NOMO-1 treated with DMSO at 0.1 percent for 48 hours (cell line): ENCODE results near the gene PLA2G4C.

ENCODE experiments used
- DNase-seq: peaks from one replicate; lab custom pipeline; 2025; ENCODE audit not compliant: unreplicated experiment; lab: John Stamatoyannopoulos, UW

The PLA2G4C gene

GRCh38 chr19:48059331-48059730, 51.3 kb downstream of the PLA2G4C start:
- no peak for DNase-seq

GRCh38 chr19:48053856-48054255, 56.8 kb downstream of the PLA2G4C start:
- DNase-seq = no peak

- no peak for DNase-seq
Observed at GRCh38 chr19:48053076-48053475, 57.5 kb downstream of the PLA2G4C start.

GRCh38 chr19:48051335-48052033, 59.1 kb downstream of the PLA2G4C start:
- no peak for DNase-seq

DNA sequence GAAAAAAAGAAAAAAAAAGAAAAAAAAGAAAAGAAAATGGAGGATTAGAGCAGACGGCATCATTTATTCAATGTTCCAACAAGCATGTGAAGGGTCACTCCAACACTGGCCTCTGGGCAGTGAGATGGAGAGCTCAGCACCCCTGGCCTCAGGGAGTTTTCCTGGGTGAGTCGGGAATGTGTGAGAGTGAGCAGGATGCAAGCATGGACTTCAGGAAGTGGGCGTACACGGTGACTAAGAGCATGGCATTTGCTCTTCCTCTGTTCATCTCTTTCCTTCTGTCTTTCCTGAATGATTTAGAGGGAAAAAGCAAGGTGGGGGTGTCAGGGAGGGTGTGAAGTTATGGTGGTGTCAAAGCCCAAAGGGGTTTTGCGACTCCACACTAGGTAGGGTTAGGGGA, 66.1 kb downstream of the PLA2G4C start:
- no peak for DNase-seq

DNA sequence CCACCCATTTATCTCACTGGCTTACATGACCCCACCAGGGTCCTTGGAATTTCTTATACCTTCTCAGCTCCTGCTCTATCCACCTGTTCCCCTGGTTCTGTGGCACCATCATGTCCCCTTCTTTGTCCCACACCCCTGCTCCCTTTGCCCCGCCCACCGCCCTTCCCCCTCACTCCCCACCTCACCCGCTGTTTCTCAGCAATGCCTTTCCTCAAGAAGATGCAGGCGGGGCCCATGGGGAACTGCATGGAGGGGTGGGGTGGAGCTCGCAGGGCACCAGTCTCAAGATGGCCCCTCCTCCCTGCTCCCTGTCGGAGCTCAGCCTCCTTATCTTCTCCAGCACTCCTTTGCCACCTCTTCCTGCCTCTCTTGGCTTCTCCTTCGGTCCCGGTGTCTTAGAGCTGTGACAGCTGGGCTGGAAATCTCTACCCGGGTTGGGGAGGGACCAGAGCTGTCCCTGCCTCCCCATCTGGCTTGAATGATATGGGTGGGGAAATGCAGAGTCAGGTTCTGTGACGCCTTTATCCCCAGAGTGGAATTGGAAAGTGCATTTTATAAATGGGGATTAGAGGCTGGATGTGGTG, 66.8 kb downstream of the PLA2G4C start, which contains the start of gene CABP5:
Gene CABP5, minus strand, starts transcription at position 405 of the 584 bp plus-strand sequence. Its CDS starts 157 bp downstream, at position 248.
- no peak for DNase-seq

DNA sequence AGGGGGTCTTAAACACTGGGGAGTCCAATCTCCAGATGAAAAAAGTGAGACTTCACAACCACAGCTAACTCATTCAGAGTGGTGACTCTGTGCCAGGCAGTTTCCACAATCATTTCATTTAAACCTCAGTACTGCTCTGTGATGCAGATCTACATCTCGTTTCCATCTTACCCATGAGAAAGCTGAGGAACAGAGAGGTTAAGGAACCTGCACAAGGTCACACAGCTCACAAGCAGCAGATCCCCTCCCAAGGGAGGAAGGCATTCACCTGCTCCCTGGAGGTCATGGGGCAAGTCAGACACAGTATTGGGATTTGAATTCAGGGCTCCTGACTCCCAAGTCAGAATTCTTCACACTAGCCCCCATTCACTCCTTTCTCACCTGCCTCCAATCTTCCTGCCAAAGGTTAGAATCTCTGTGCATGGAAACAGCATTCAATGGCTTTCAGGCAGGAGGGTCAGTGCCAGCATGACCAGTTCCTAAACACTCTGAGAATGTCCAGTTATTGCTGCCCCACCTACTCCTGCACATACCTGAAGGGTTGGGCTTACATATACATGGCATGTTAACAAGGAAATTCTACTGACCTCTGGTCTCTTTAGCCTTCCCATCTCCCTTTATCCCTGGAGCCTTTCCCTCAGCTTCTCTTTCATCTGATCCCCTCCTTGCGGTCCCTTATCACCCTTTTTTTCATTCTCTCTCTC, 68.6 kb downstream of the PLA2G4C start:
- DNase-seq = no peak

DNA sequence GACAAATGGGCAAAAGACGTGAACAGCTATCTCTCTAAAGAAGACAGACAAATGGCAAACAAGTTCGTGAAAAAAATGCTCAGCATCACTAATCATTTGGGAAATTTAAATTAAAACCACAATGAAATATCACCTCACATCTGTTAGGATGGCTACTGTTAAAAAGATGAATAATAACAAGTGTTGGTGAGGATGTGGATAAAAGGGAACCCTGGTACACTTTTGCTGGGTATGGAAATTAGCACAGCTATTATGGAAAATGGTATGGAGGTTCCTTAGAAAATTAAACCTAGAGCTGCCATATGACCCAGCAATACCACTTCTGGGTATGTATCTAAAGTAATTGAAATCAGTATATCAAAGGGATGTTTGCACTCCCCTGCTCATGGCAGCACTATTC, 73.9 kb downstream of the PLA2G4C start:
- no peak for DNase-seq

- no peak for DNase-seq
Observed at GRCh38 chr19:48033604-48034003, 77.0 kb downstream of the PLA2G4C start.

DNA sequence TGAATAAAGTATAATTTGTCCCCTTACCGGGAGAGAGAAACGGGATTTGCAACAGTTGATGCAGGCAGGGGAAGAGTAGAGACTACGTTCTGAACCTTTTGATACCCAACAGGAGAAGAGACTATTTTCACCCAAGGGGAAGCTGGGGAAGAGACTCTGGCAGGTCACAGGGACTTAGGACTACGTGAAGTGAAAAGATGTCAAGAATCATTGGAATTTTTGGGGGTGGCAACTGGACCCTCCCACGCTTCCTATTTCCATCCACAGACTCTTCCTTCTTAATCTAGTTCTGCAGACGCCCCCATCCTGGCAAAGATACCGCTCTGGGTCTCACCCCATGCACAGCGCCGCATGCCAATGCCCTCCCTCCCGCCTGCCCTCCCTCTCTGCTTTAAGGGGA, 80.5 kb downstream of the PLA2G4C start:
- no peak for DNase-seq

- no peak for DNase-seq
Observed at GRCh38 chr19:48029431-48029830, 81.2 kb downstream of the PLA2G4C start.

DNA sequence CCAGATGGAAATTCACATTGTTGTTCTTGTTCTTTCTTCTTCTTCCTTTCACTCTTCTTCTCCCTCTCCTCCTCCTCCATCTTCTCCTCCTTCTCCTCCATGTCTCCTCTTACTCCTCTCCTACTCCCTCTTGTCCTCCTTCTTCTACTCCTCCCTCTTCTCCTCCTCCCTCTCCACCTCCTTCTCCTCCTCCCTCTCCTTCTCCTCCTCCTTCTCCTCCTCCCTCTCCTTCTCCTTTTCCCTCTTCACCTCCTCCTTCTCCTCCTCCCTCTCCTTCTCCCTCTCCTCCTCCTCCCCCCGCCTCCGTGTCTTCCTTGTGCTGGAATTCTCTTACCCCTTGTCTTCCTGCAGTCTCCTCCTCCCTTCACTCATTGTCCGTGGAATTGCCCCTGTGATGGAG, 85.1 kb downstream of the PLA2G4C start:
- DNase-seq = no peak

- no peak for DNase-seq
Observed at GRCh38 chr19:48023518-48023917, 87.1 kb downstream of the PLA2G4C start.

- DNase-seq = no peak
Observed at GRCh38 chr19:48023011-48023410, 87.6 kb downstream of the PLA2G4C start.

GRCh38 chr19:48020686-48021085, 89.9 kb downstream of the PLA2G4C start:
- DNase-seq = no peak

- no peak for DNase-seq
Observed at GRCh38 chr19:48010932-48011758, 99.5 kb downstream of the PLA2G4C start.

DNA sequence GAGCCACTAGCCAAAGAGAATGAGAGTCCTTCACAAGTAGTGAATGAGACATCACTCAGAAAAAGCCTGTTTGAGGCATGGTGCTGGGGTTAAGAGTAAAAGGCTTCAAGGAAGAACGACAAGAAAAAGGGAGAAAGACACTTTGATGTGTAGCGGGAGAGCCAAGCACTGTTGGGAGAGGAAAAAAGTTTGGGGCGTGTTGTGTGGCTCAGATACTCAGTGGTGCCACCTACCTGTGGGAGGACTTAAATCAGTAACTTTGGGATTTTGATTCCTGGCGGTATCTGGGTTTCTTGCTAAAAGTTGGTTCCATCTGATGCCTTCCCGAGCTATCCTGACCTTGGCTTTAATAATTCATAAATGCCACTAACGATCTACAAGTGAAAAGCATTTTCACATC, 103.9 kb downstream of the PLA2G4C start:
- DNase-seq = no peak

DNA sequence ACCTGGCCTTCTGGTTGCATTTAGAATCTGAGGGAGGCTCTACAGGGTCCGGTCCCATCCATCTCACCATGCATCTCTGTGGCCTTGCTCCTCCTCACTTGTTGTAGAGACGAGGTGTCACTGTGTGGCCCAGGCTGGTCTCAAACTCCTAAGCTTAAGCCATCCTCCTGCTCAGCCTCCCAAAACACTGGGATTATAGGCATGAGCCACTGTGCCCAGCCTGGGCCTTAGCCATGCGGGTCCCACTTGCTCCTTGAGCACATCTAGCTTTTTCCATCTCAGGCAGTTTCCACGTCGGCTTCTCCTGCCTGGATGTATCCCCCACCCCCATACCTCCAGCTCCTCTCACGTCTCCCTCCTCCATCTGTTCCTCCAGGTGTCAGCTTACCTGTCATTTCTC, 106.4 kb downstream of the PLA2G4C start:
- DNase-seq = no peak

- no peak for DNase-seq
Observed at GRCh38 chr19:48000846-48001245, 109.8 kb downstream of the PLA2G4C start.

DNA sequence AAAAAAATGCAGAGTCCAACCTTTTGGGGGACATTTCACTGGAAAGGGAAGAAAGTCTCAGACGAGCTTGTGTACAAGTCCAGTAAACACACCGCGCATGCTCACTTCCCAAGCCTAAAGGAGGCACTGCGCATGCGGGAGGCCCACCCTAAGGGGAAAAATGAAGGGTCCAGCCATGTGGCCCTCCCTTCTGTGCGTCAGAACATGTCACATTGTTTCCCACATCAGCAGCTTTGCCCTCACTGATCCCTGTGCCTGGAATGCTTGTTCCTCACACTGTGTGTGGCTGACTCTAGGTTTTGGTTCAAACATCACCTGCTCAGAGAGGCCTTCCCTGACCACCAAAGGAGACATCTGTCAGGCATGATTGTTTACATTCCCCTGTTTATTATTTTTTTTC, 111.8 kb downstream of the PLA2G4C start:
- DNase-seq = no peak
